Superior temporal gyrus (tissue), 1 donor: Measurements from ENCODE around the gene RNF175.

ENCODE experiments used
- DNase-seq: peaks from one replicate; pipeline ENCODE4 v3.0.0-alpha.2; 2016; ENCODE audit errors: extremely low spot score

The RNF175 gene

GRCh38 chr4:153785910-153786721, 26.3 kb upstream of the RNF175 start:
- DNase-seq, result peak; percentile 64

GRCh38 chr4:153784166-153784699, 24.4 kb upstream of the RNF175 start:
- DNase-seq, result no peak

DNA sequence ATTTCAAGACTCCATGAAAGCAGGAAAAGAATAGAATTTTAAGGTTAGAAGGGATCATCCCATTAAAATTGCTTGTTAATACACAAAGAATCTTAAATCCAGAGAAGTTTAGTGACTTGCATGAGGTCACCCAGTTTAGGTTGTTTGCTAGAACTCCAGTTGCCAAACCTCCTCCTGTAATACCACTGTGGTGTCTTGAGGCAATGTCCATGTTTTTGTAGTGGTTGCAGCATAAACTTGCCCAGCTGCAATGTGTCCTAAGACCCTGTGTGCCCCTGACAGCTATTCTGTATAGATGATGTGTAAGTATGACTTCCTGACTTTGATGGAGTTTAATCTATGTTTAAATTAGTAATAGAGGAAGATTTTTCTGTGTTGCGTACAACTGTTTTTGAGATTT, 22.8 kb upstream of the RNF175 start:
- no peak for DNase-seq

DNA sequence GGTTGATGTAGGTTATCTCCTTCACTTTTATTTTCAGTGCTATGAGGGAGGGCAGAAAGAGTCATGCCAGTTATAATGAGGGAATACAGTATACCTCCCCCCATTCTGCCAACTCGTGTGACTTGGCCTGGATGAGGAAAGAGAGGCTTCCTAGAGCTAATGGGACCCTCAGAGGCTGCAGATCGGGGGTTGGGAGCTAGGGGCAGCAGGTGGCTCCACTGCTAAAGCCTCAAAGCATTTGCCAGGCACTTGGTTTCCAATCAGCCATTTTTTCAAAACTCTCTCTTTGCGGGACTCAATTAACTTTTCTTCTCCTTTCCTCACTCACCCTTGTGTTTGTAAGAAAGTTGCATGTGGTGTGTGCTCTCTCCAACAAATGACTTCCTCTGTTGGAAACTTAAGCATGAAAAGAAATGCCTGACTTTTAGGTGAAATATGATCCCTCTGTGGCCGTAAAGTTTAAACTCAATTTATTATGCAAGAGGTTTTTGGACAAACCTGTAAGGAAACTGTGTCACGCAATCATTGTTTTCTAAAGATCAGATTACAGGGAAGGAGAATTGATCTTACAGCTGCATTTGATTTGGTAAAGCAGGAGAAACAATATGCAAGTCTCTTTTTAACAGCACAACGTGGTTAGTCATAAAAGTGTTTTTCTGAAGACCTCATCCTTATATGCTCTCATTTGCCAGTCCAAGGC, 22.0 kb upstream of the RNF175 start:
- DNase-seq, result no peak

- DNase-seq, result no peak
These were observed 21.5 kb upstream of the RNF175 start for GRCh38 chr4:153781280-153781679.

DNA sequence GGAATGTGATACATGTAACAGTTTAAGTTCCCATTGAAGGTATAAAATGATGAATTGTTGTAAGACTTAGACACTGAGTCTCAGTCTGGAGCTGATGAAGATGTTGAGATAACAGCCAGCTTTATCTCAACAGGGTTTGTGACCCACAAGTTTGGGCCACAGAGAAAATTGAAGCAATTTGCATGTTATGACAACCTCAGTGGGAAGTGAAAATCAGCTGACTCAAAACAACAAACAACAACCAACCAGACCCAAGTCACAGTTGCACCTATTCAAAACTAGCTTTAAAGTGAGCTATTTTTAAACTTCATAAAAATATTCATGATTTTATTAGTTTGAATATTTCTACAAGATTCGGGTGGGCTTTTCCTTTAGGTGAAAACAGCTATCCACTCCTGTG, 21.1 kb upstream of the RNF175 start:
- no peak for DNase-seq

DNA sequence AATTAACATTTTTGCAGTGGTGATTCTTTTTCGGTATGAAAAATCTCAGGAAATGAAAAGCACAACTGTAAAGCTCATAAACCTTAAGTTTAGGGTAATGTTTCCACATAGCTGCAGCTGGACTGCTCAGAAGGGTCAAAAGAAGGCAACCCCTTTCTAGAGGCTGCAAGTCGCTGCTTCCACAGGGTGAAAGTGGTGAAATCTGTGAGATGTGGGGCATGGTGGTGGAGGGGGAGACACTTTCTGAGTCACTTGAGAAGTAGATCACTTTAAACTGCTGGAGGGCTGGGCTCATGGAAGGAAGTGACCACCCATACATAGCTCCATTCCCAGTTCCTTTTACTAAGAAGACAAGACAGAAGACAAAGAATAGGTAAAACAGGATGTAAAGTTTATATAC, 20.4 kb upstream of the RNF175 start:
- no peak for DNase-seq

DNA sequence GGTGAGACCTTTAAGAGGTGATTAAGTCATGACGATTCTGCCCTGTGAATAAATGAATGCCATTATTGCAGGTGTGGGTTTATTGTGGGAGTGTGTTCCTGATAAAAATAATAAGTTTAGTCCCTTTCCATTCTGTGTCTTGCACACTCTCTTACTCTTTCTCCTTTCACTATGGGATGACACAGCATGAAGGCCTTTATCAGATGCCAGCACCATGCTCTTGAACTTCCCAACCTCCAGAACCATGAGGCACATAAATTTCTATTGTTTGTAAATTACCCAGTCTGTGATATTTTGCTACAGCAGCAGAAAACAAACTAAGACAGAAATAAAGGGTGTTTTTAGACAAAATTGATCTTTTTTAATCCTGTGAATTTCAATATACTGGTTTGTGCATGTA, 18.6 kb upstream of the RNF175 start:
- no peak for DNase-seq

DNA sequence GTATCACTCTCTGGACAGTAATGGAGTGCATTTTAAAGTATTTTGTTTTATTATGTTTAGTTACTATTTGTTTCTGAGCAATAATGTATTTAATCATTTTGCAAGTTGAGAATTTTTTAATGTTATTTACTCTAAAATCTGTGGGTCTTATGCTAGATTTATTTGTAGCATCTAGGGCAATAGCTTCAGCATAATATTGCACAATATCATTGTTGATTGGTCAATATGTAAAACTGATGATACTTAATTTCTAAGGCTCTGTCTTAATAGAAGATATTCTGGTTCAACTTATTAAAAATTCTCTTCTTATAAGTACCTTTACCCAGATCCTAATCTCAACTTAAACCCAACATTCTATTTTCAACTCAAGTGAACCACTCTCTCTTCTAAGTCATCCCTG, 17.6 kb upstream of the RNF175 start:
- no peak for DNase-seq

DNA sequence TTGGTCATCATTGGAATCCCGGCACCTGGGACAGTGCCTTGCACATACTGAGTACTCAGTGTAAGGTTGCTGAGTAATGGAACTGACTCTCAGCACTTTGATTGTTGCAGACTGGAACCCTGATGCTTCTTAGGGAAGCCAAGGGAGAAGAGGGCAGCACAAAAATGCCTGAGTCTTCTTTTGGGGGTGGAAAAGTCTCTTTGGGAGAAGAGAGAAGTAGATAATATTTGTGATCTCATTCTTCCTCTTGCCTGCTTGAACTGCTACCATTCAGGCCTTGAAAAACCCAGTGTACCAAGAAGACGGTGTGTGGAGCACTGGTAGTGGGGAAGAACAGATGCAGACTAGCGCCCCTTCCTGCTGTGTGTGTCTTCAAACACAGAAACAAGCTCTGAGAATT, 16.8 kb upstream of the RNF175 start:
- DNase-seq, result no peak

- DNase-seq, result no peak
These were observed 13.4 kb upstream of the RNF175 start for GRCh38 chr4:153773236-153773690.

DNA sequence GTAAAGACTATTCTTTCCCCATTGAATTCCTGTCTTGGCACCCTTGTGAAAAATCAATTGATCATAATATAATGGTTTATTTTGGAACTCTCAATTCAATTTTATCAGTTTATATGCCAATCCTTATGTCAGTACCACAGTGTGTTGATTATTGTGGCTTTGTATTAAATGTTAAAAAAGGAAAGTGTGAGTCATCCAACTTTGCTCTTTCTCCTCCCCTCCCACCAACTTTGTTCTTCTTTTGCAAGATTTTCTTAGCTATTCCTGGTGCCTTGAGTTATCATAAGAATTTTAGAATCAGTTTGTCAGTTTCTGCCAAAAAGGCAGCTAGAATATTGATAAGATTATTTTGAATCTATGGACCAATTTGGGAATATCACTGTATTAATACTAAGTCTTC, 11.2 kb upstream of the RNF175 start:
- DNase-seq, result no peak

- DNase-seq, result no peak
These were observed 6.9 kb upstream of the RNF175 start for GRCh38 chr4:153766758-153767157.

DNA sequence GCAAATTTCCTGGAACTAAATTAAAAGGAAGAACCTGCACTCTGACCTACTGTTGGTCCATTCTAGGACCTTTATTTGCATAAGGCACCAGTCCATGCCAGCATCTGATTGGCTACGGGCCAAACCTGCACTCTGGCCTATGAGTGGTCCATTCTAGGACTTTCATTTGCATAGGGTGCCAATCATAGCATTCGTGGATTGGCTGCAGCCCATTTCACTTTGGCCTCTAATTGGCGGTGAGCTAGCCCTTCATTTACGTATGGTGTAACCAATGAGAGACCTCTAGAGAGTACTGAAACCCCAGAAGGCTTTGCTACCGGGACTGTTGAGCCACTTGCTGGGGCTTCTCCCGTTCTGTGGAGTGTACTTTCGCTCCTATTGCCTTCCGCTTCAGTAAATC, 6.1 kb upstream of the RNF175 start:
- no peak for DNase-seq

DNA sequence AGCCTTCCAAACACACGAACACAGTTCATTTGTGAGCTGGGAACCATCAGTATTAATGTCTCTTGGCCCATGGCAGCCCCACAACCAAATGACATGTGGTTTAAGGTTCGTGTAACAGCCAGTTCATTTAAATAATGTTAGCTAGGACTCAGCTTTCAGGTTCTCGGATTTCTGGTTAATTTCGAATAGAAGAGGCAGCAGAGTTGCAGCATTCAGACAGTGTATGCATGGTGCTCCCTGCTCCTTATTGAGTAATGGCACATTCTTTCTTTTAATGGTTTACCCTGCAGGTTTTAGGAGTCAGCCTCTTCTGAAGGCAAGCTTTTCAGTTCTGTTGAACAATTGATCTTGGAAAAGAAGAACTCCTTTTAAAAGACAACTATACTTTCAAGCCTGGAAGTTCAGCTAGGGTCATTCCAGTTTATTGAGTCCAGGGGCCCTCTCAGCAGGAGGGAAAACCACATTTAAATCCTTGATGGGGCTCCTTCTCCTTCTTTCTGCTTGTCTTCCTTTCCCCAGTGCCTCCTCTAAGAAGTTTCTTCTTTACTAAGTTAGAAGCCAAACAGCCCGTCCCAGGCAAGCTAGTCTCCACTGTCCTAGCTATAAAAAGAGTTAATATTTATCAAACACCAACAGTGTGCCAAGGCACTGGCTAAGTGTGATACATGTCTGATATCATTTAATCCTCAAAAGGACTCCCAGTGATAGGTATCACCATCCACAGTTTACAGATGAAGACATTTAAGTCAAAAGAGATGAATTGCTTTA, 5.0 kb upstream of the RNF175 start:
- DNase-seq, result no peak

DNA sequence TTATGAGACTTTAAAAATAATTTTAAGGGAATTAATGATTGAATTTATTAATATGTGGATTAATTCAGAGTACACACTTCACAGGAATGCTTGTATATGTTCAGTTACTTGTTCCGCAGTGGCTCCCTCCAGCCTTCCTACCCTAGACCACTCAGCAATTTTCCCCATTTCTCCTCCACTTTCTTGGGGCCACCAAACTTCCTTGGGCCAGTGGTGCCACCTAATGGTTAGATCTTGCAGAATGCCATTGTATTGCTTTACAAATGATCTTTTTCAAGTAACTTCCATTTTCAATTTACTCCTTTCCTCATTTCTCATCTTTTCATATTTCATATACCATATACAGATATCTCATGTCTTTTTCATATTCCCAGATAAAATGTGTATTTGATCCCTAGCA, 3.6 kb upstream of the RNF175 start:
- DNase-seq, result no peak

DNA sequence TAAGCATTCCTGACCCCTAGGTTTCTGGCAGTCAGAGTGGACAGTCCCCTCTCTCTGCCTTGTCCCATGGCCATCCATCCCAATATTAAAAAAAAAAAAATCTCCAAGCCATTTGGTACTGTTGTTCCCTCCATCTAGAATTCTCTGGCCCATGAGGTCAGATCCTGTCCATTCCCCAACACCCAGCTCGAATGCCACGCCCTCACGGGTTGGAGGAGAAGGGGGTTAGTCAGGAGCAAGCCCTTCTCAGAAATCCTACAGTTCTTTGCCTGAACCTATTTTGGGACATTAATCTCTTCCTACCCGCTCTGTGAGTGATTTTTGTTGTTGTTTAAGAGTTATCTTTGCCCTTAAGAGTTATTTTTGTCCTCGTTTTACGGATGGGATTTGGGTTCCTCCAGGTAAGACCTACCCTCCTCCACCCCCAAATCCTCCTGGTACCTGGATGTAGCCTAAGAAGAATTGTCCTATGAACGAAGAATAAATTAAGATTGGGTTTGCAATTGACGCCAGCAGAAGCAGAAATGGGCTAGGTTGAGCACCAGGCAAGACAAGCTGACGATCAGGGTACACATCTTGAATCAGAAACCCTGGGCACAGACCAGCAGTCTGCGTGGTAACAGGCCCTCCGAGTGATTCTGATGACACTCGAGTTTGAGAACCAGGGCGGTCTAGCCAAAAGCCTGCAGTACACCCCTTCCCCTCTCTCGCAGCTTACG, 977 bp downstream of the RNF175 start:
- DNase-seq, result no peak

GRCh38 chr4:153758136-153758535, 1.7 kb downstream of the RNF175 start:
- DNase-seq, result no peak

- no peak for DNase-seq
These were observed 2.4 kb downstream of the RNF175 start for GRCh38 chr4:153757407-153757806.

GRCh38 chr4:153755186-153755585, 4.6 kb downstream of the RNF175 start:
- DNase-seq, result no peak

GRCh38 chr4:153750197-153750817, 9.5 kb downstream of the RNF175 start:
- DNase-seq, result peak; percentile 93
